ENCODE data around the gene MSI2. TPM values are rescaled to one million over a fixed set of nuclear protein-coding genes. Genes with fewer than 3 reads are reported as not detected.

MSI2 gene
- total RNA-seq, 1 donor from 2014 or later = 96.8 TPM

GRCh38 chr17:57643062-57643461 is 386.7 kb downstream of the MSI2 start:
- intact Hi-C loops (cut with DNase I) = no loop called here
- ATAC-seq = no peak
- no peak for DNase-seq (ENCODE audit: missing footprints)

GRCh38 chr17:57644326-57644725 is 388.0 kb downstream of the MSI2 start:
- ATAC-seq (no peak), DNase-seq (ENCODE audit: missing footprints) (no peak)
- intact Hi-C loops (cut with DNase I) = no loop called here

GRCh38 chr17:57645950-57646665 is 389.8 kb downstream of the MSI2 start:
- DNase-seq (ENCODE audit: missing footprints) = no peak
- intact Hi-C loops (cut with DNase I) = no loop called here
- no peak for ATAC-seq

GRCh38 chr17:57648720-57649119 is 392.4 kb downstream of the MSI2 start:
- DNase-seq (ENCODE audit: missing footprints) (no peak), ATAC-seq (no peak)
- intact Hi-C loops (cut with DNase I) = no loop called here

GRCh38 chr17:57649191-57649590 is 392.9 kb downstream of the MSI2 start:
- intact Hi-C loops (cut with DNase I) = no loop called here
- DNase-seq (ENCODE audit: missing footprints) (no peak), ATAC-seq (no peak)

- intact Hi-C loops (cut with DNase I) = no loop called here
- ATAC-seq (no peak), DNase-seq (ENCODE audit: missing footprints) (no peak)
Measured at GRCh38 chr17:57649731-57650484, 393.6 kb downstream of the MSI2 start.

- intact Hi-C loops (cut with DNase I) = no loop called here
- DNase-seq (ENCODE audit: missing footprints) (no peak), ATAC-seq (no peak)
Measured at GRCh38 chr17:57650548-57650947, 394.2 kb downstream of the MSI2 start.

GRCh38 chr17:57651451-57651850 is 395.1 kb downstream of the MSI2 start:
- intact Hi-C loops (cut with DNase I) = no loop called here
- DNase-seq (ENCODE audit: missing footprints) (no peak), ATAC-seq (no peak)

- intact Hi-C loops (cut with DNase I) = no loop called here
- ATAC-seq (no peak), DNase-seq (ENCODE audit: missing footprints) (no peak)
Measured at GRCh38 chr17:57651996-57652395, 395.7 kb downstream of the MSI2 start.

- DNase-seq (ENCODE audit: missing footprints) (no peak), ATAC-seq (no peak)
- intact Hi-C loops (cut with DNase I) = no loop called here
Measured at GRCh38 chr17:57652811-57653210, 396.5 kb downstream of the MSI2 start.

GRCh38 chr17:57653279-57653678 is 397.0 kb downstream of the MSI2 start:
- intact Hi-C loops (cut with DNase I) = no loop called here
- DNase-seq (ENCODE audit: missing footprints) (no peak), ATAC-seq (no peak)

- ATAC-seq (no peak), DNase-seq (ENCODE audit: missing footprints) (no peak)
- intact Hi-C loops (cut with DNase I) = no loop called here
Measured at GRCh38 chr17:57654040-57654775, 397.9 kb downstream of the MSI2 start.

GRCh38 chr17:57655553-57655952 is 399.2 kb downstream of the MSI2 start:
- ATAC-seq (no peak), DNase-seq (ENCODE audit: missing footprints) (no peak)
- intact Hi-C loops (cut with DNase I) = no loop called here

- no peak for ATAC-seq
- intact Hi-C loops (cut with DNase I) = no loop called here
- DNase-seq (ENCODE audit: missing footprints) = no peak
Measured at GRCh38 chr17:57657211-57657610, 400.9 kb downstream of the MSI2 start.

- intact Hi-C loops (cut with DNase I) = loop anchor here (5.0 to 10.0 kb wide), 5 partner anchors 55 to 405 kb away; partner anchors contain the start of gene MSI2
- DNase-seq (ENCODE audit: missing footprints) = no peak
- no peak for ATAC-seq
Measured at GRCh38 chr17:57662041-57662440, 405.7 kb downstream of the MSI2 start.

GRCh38 chr17:57662644-57663308 is 406.5 kb downstream of the MSI2 start:
- ATAC-seq (peak; percentile 97), DNase-seq (ENCODE audit: missing footprints) (peak; percentile 95)
- intact Hi-C loops (cut with DNase I) = loop anchor here (5.0 to 10.0 kb wide), 5 partner anchors 55 to 405 kb away; partner anchors contain the start of gene MSI2

- intact Hi-C loops (cut with DNase I) = loop anchor here (5.0 to 10.0 kb wide), 5 partner anchors 56 to 406 kb away; partner anchors contain the start of gene MSI2
- DNase-seq (ENCODE audit: missing footprints) (no peak), ATAC-seq (no peak)
Measured at GRCh38 chr17:57663326-57664070, 407.2 kb downstream of the MSI2 start.

- intact Hi-C loops (cut with DNase I) = loop anchor here (10.0 kb wide), 2 partner anchors 140 to 220 kb away; no protein-coding TSS in a partner anchor
Measured at GRCh38 chr17:57665128-57665527, 408.8 kb downstream of the MSI2 start.

More at GRCh38 chr17:57665128-57665527, 408.8 kb downstream of the MSI2 start:
- DNase-seq (ENCODE audit: missing footprints) = no peak
- no peak for ATAC-seq

Measured in Right ventricle myocardium inferior (tissue), 1 donor.